Hepatocyte (in vitro differentiated cells): Measurements from ENCODE around the gene PLA2G3.

Experiments used
- CTCF ChIP-seq: fragments of 200-600 bp; sonication (generic); IDR thresholded peaks from 2 replicates; pipeline ENCODE4 v1.5.1; 2016; ENCODE audit warnings: antibody characterized with exemption, mild to moderate bottlenecking; ENCODE audit not compliant: poor library complexity
- EZH2 ChIP-seq: fragments of 200-600 bp; sonication (generic); IDR thresholded peaks from 2 replicates; pipeline ENCODE4 v1.6.1; 2016; ENCODE audit warnings: antibody characterized with exemption, mild to moderate bottlenecking, borderline replicate concordance

- TF ChIP-seq CTCF = no peak
- no peak for TF ChIP-seq EZH2
These were observed 36.6 kb upstream of the PLA2G3 start for GRCh38 chr22:31176923-31177322.
